ENCODE data around the gene SPIC. TPM values are rescaled to one million over a fixed set of nuclear protein-coding genes. Genes with fewer than 3 reads are reported as not detected.

The SPIC gene
- total and polyA plus RNA-seq, 2 donors (not counting 1 experiment from before 2014, with no cell fraction given), result not detected

GRCh38 chr12:101498252-101498651 lies 23.1 kb downstream of the SPIC start:
- Histone ChIP-seq H3K79me2 (ENCODE audit: control insufficient read depth, insufficient read depth, low read length) (no peaks in the 10 kb centered on the region), H3K36me3 (replicated peaks in 1 of 2; ENCODE audit: control extremely low read depth in 1 of 2, control insufficient read depth in 1 of 2, extremely low read depth in 1 of 2, insufficient read depth in 2 of 2, low read length in 1 of 2) (no peaks in the 10 kb centered on the region), H4K20me1 (ENCODE audit: control insufficient read depth, insufficient read depth, low read length, poor library complexity, severe bottlenecking) (no peaks in the 10 kb centered on the region), H2AFZ (ENCODE audit: insufficient read depth, low read depth, low read length, poor library complexity, severe bottlenecking) (no peak overlapping the region), H3K27ac (ENCODE audit: low read length in 2 of 2) (no peak overlapping the region), H3K9me3 (ENCODE audit: control extremely low read depth in 1 of 3, control insufficient read depth in 2 of 3, insufficient read depth in 1 of 3, low read length in 2 of 3) (no peaks in the 10 kb centered on the region), H3K4me3 (ENCODE audit: control extremely low read depth in 1 of 5, extremely low read depth in 1 of 5, insufficient read depth in 1 of 5, low read depth in 2 of 5, low read length in 4 of 5) (no peak overlapping the region), H3K27me3 (replicated peaks in 1 of 4; ENCODE audit: control extremely low read depth in 1 of 4, control insufficient read depth in 3 of 4, insufficient read depth in 4 of 4, low read length in 3 of 4) (peaks cover 0 to 5% (median 0%) of the 10 kb centered on the region in 4 experiments), H3K4me2 (replicated peaks; ENCODE audit: low read depth, low read length, poor library complexity, severe bottlenecking) (no peak overlapping the region), H3K9ac (ENCODE audit: low read length) (no peak overlapping the region), H3K4me1 (ENCODE audit: control insufficient read depth in 2 of 2, insufficient read depth in 2 of 2, low read length in 2 of 2) (no peaks in the 10 kb centered on the region)
- peaks cover 6% of the 10 kb centered on the region for H3K4me1 Mint-ChIP-seq
- no peak for TF ChIP-seq EZH2 (IDR thresholded peaks at IDR 0.05; ENCODE audit: borderline replicate concordance, insufficient read depth, low read depth, low read length, poor library complexity, severe bottlenecking)
- TF ChIP-seq, protein P1, sequence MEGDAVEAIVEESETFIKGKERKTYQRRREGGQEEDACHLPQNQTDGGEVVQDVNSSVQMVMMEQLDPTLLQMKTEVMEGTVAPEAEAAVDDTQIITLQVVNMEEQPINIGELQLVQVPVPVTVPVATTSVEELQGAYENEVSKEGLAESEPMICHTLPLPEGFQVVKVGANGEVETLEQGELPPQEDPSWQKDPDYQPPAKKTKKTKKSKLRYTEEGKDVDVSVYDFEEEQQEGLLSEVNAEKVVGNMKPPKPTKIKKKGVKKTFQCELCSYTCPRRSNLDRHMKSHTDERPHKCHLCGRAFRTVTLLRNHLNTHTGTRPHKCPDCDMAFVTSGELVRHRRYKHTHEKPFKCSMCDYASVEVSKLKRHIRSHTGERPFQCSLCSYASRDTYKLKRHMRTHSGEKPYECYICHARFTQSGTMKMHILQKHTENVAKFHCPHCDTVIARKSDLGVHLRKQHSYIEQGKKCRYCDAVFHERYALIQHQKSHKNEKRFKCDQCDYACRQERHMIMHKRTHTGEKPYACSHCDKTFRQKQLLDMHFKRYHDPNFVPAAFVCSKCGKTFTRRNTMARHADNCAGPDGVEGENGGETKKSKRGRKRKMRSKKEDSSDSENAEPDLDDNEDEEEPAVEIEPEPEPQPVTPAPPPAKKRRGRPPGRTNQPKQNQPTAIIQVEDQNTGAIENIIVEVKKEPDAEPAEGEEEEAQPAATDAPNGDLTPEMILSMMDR (IDR thresholded peaks at IDR 0.05), result no peak
- peaks cover 10% of the 10 kb centered on the region for H3K27me3 Mint-ChIP-seq
- H3K9me3 Mint-ChIP-seq (ENCODE audit: insufficient read depth), result no peaks in the 10 kb centered on the region
- POLR2A ChIA-PET, result no interaction called here
- intact Hi-C loops (cut with micrococcal nuclease), result no loop called here
- ATAC-seq (ENCODE audit: low read depth) (no peak), DNase-seq (no peak)
- WGBS (ENCODE audit: insufficient coverage), result 40% methylated on average over 1 of the region's 3 CpGs
- H3K27ac Mint-ChIP-seq, result no peak overlapping the region
- CTCF ChIA-PET, result interaction anchor here (0.6 to 1.6 kb wide), 3 partner anchors 18 to 261 kb away, joined by 3 to 5 read pairs (median 3); no protein-coding TSS in a partner anchor
- no peak overlapping the region for H3K4me3 Mint-ChIP-seq

- Histone ChIP-seq H3K79me2 (ENCODE audit: control insufficient read depth, insufficient read depth, low read length) (no peaks in the 10 kb centered on the region), H3K9ac (ENCODE audit: low read length) (no peak overlapping the region), H3K4me1 (ENCODE audit: control insufficient read depth in 2 of 2, insufficient read depth in 2 of 2, low read length in 2 of 2) (no peaks in the 10 kb centered on the region), H3K27ac (ENCODE audit: low read length in 2 of 2) (no peak overlapping the region), H3K9me3 (ENCODE audit: control extremely low read depth in 1 of 3, control insufficient read depth in 2 of 3, insufficient read depth in 1 of 3, low read length in 2 of 3) (peaks cover 0 to 2% (median 0%) of the 10 kb centered on the region in 3 donors), H3K4me3 (ENCODE audit: control extremely low read depth in 1 of 5, extremely low read depth in 1 of 5, insufficient read depth in 1 of 5, low read depth in 2 of 5, low read length in 4 of 5) (no peak overlapping the region), H2AFZ (ENCODE audit: insufficient read depth, low read depth, low read length, poor library complexity, severe bottlenecking) (no peak overlapping the region), H3K27me3 (replicated peaks in 1 of 4; ENCODE audit: control extremely low read depth in 1 of 4, control insufficient read depth in 3 of 4, insufficient read depth in 4 of 4, low read length in 3 of 4) (peaks cover 0 to 5% (median 0%) of the 10 kb centered on the region in 4 experiments), H3K4me2 (replicated peaks; ENCODE audit: low read depth, low read length, poor library complexity, severe bottlenecking) (no peak overlapping the region), H3K36me3 (replicated peaks in 1 of 2; ENCODE audit: control extremely low read depth in 1 of 2, control insufficient read depth in 1 of 2, extremely low read depth in 1 of 2, insufficient read depth in 2 of 2, low read length in 1 of 2) (no peaks in the 10 kb centered on the region), H4K20me1 (ENCODE audit: control insufficient read depth, insufficient read depth, low read length, poor library complexity, severe bottlenecking) (no peaks in the 10 kb centered on the region)
- intact Hi-C loops (cut with micrococcal nuclease), result no loop called here
- POLR2A ChIA-PET, result no interaction called here
- WGBS (ENCODE audit: insufficient coverage), result no CpG with 5 or more reads among the region's 4 CpGs
- Mint-ChIP-seq H3K4me1 (peaks cover 6% of the 10 kb centered on the region), H3K27ac (no peak overlapping the region), H3K4me3 (no peak overlapping the region), H3K27me3 (peaks cover 17% of the 10 kb centered on the region), H3K9me3 (ENCODE audit: insufficient read depth) (no peaks in the 10 kb centered on the region)
- DNase-seq (no peak), ATAC-seq (ENCODE audit: low read depth) (no peak)
- TF ChIP-seq EZH2 (IDR thresholded peaks at IDR 0.05; ENCODE audit: borderline replicate concordance, insufficient read depth, low read depth, low read length, poor library complexity, severe bottlenecking), result no peak
- CTCF ChIA-PET, result interaction anchor here (1.2 kb wide), 1 partner anchor 12 kb away, joined by 3 read pairs; no protein-coding TSS in a partner anchor
Observed at GRCh38 chr12:101501410-101501995, 26.4 kb downstream of the SPIC start.

Measured in B cell (primary cell).